BJ (cell line): Measurements from ENCODE around the gene INPP5D. TPM values are rescaled to one million over a fixed set of nuclear protein-coding genes. Genes with fewer than 3 reads are reported as not detected.

Experiments
- CTCF ChIA-PET: fragments of 350-600 bp; formaldehyde crosslinking; extraction: SDS; loops from one replicate; lab custom pipeline; 2021; ENCODE audit warnings: antibody characterized with exemption, inconsistent platforms; lab: Yijun Ruan, JAX
- POLR2A ChIA-PET: fragments of 300-600 bp; sonication (Branson Sonifier 250); formaldehyde crosslinking; extraction: SDS; loops from one replicate; lab custom pipeline; 2021; ENCODE audit warnings: antibody characterized with exemption; lab: Charles Lee
- DNase-seq: peaks from one replicate; pipeline ENCODE4 v3.0.0-alpha.2; 2011; ENCODE audit warnings: low read depth
- H3K27me3 ChIP-seq: 2 replicates; pipeline ENCODE4 v1.6.0; 2011; ENCODE audit warnings: low read length; ENCODE audit not compliant: control insufficient read depth, insufficient read depth
- H3K36me3 ChIP-seq: 2 replicates; pipeline ENCODE4 v1.5.1; 2011; ENCODE audit warnings: low read length; ENCODE audit not compliant: control insufficient read depth, insufficient read depth
- H3K4me3 ChIP-seq: 2 replicates; pipeline ENCODE4 v1.5.1; 2011; ENCODE audit warnings: low read depth, mild to moderate bottlenecking, control low read depth, low read length
- CTCF ChIP-seq: IDR thresholded peaks from 2 replicates; pipeline ENCODE4 v1.5.1; 2011; ENCODE audit warnings: low read depth, mild to moderate bottlenecking, control low read depth, inconsistent platforms, low read length, moderate library complexity; ENCODE audit not compliant: insufficient read depth
- polyA plus RNA-seq: library from polyadenylated mRNA; depleted of rRNA; stranded (reverse); fragments of >200 nt; gene quantifications from 2 replicates; pipeline ENCODE4 v1.2.3, GENCODE V29; 2011

INPP5D gene
- polyA plus RNA-seq, 1 experiment = 0.38 TPM

GRCh38 chr2:233032551-233033320 lies 27.4 kb upstream of the INPP5D start, which contains the start of gene NEU2:
Gene NEU2 (plus strand): TSS chr2:233032672. CDS start chr2:233032672, 0 bp downstream.
- Histone ChIP-seq H3K4me3 (no peak within 1 kb of the TSS), H3K27me3 (no peaks in the 10 kb centered on the region), H3K36me3 (no peaks in the 10 kb centered on the region)
- TF ChIP-seq CTCF = no peak
- ChIA-PET CTCF (interaction anchor here (0.8 to 1.4 kb wide), 2 partner anchors 22 to 219 kb away, joined by 3 to 6 read pairs; partner anchors contain the start of gene ATG16L1), POLR2A (no interaction called here)
- DNase-seq = no peak

GRCh38 chr2:233033672-233034071 lies 26.5 kb upstream of the INPP5D start:
- CTCF ChIA-PET = interaction anchor here (0.8 to 1.4 kb wide), 2 partner anchors 21 to 218 kb away, joined by 3 to 6 read pairs; partner anchors contain the start of gene ATG16L1
- POLR2A ChIA-PET = no interaction called here
- Histone ChIP-seq H3K36me3 (no peaks in the 10 kb centered on the region), H3K4me3 (no peak overlapping the region), H3K27me3 (no peaks in the 10 kb centered on the region)
- no peak for DNase-seq
- TF ChIP-seq CTCF = no peak

- no peak overlapping the region for H3K4me3 ChIP-seq
- ChIA-PET POLR2A (no interaction called here), CTCF (interaction anchor here (0.8 to 1.4 kb wide), 3 partner anchors 20 to 217 kb away, joined by 3 to 6 read pairs (median 4); partner anchors contain the start of gene ATG16L1)
- H3K27me3 ChIP-seq = no peaks in the 10 kb centered on the region
- no peak for DNase-seq
- no peak for TF ChIP-seq CTCF
- H3K36me3 ChIP-seq = no peaks in the 10 kb centered on the region
Observed at GRCh38 chr2:233034091-233034882, 25.9 kb upstream of the INPP5D start.

- H3K36me3 ChIP-seq = no peaks in the 10 kb centered on the region
- ChIA-PET CTCF (interaction anchor here (0.8 to 10.7 kb wide), 2 partner anchors 17 to 19 kb away, joined by 4 to 74 read pairs; no protein-coding TSS in a partner anchor), POLR2A (no interaction called here)
- peaks cover 1% of the 10 kb centered on the region; the same call in 1 of the 2 replicates for H3K27me3 ChIP-seq
- H3K4me3 ChIP-seq = no peak overlapping the region
- TF ChIP-seq CTCF = no peak
- no peak for DNase-seq
Observed at GRCh38 chr2:233035426-233036161, 24.5 kb upstream of the INPP5D start.
